Stimulated activated CD4-positive, alpha-beta T cell treated with anti-CD3 and anti-CD28 coated beads, TNF-alpha, amount 100 ng/mL, for 24 hours (primary cell): ENCODE data around the gene MRM2.

Experiments
- DNase-seq, 3 experiments: peaks; one replicate each; pipeline ENCODE4 v3.0.0-alpha.2; 2020; ENCODE audit warnings: low read depth in 3 of 3

Gene MRM2

DNA sequence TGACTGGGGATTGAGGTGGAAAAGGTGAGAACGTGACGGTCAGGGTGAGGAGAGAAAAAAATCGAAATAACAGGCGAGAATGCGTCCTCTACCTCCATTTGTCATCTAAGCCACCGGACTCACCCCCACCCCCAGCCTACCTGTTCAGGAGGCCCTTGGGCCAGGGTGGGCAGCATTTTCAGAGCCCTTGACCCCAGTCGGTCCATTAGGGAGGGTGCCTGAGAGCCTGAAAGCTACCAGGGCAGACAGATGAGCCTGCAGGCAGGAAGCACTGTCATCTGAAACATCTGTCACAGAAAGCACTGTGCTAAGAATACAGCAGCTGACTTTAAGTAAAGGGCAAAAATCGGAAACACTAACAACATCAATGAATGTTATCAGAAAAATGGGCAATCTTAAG, 56.3 kb downstream of the MRM2 start:
- no peak for DNase-seq
